H1 (cell line): ENCODE data around the gene GAS7. TPM values are rescaled to one million over a fixed set of nuclear protein-coding genes. Genes with fewer than 3 reads are reported as not detected.
A peak's percentile ranks its signal among the peaks of the same experiment; 100 is the strongest.

Experiments
- CTCF ChIA-PET: fragments of 300-600 bp; sonication (Branson Sonifier 250); formaldehyde crosslinking; loops from one replicate; lab custom pipeline; 2021; ENCODE audit not compliant: partially characterized antibody; lab: Charles Lee
- POLR2A ChIA-PET: fragments of 300-600 bp; sonication (Branson Sonifier 250); formaldehyde crosslinking; loops from one replicate; lab custom pipeline; 2021; ENCODE audit warnings: inconsistent platforms; ENCODE audit not compliant: partially characterized antibody; lab: Charles Lee
- DNase-seq, 2 experiments: peaks; one replicate each; pipeline versions ENCODE4 v3.0.0 to v3.0.0-alpha.2; 2010 to 2022; ENCODE audit warnings: low spot score in 2 of 2, low read depth in 1 of 2, mixed read lengths in 1 of 2
- FAIRE-seq: peaks from 2 replicates; lab custom pipeline; 2011; peaks lifted over from hg19 to GRCh38; lab: Jason Lieb, UNC
- H2AFZ ChIP-seq: 2 replicates; pipeline ENCODE4 v1.8.1; 2012; ENCODE audit warnings: low read length, inconsistent platforms
- H2AK5ac ChIP-seq: 2 replicates; pipeline ENCODE4 v1.6.1; 2013; ENCODE audit warnings: low read depth, low read length
- H2BK120ac ChIP-seq: replicated peaks from 2 replicates; pipeline ENCODE3; 2013; ENCODE audit warnings: low read depth, low read length, inconsistent platforms
- H2BK12ac ChIP-seq: 2 replicates; pipeline ENCODE4 v1.6.1; 2013; ENCODE audit warnings: low read depth, low read length
- H2BK15ac ChIP-seq: 2 replicates; pipeline ENCODE4 v1.6.1; 2013; ENCODE audit warnings: low read length
- H2BK20ac ChIP-seq: 2 replicates; pipeline ENCODE4 v1.6.1; 2013; ENCODE audit warnings: low read length
- H2BK5ac ChIP-seq: 2 replicates; pipeline ENCODE4 v1.6.1; 2013; ENCODE audit warnings: low read depth, low read length
- H3K14ac ChIP-seq: 2 replicates; pipeline ENCODE4 v1.6.1; 2013; ENCODE audit warnings: inconsistent platforms; ENCODE audit not compliant: insufficient read length
- H3K18ac ChIP-seq: 2 replicates; pipeline ENCODE4 v1.6.1; 2013; ENCODE audit warnings: low read length; ENCODE audit errors: extremely low read depth
- H3K23ac ChIP-seq: 2 replicates; pipeline ENCODE4 v1.6.1; 2013; ENCODE audit warnings: inconsistent platforms; ENCODE audit not compliant: insufficient read length
- H3K23me2 ChIP-seq: 2 replicates; pipeline ENCODE4 v1.6.1; 2013; ENCODE audit warnings: low read depth, low read length
- H3K27ac ChIP-seq: 2 replicates; pipeline ENCODE4 v1.6.1; 2011; ENCODE audit warnings: low read depth, low read length, inconsistent platforms
- H3K27me3 ChIP-seq, 4 experiments: replicated peaks in 1 of 4; 1 replicate in 1 of 4; 2 replicates in 3 of 4; pipeline versions ENCODE4 v1.6.1 to v1.8.1; 2011 to 2013; ENCODE audit warnings: low read length in 3 of 4, mild to moderate bottlenecking in 3 of 4, inconsistent platforms in 2 of 4, mixed read lengths in 2 of 4, moderate library complexity in 1 of 4; ENCODE audit not compliant: control insufficient read depth in 3 of 4, insufficient read depth in 3 of 4; ENCODE audit errors: extremely low read depth in 1 of 4
- H3K36me3 ChIP-seq, 4 experiments: 2 replicates each; pipeline versions ENCODE4 v1.6.1 to v1.8.1; 2011 to 2013; ENCODE audit warnings: mild to moderate bottlenecking in 4 of 4, low read length in 3 of 4, moderate library complexity in 2 of 4, control low read depth in 1 of 4, inconsistent platforms in 1 of 4; ENCODE audit not compliant: insufficient read depth in 4 of 4, control insufficient read depth in 2 of 4
- H3K4ac ChIP-seq: replicated peaks from 2 replicates; pipeline ENCODE3; 2013; ENCODE audit warnings: low read length, low read depth, mixed read lengths, inconsistent platforms; ENCODE audit not compliant: insufficient read length
- H3K4me1 ChIP-seq, 4 experiments: replicated peaks in 1 of 4; 1 replicate in 1 of 4; 2 replicates in 3 of 4; pipeline versions ENCODE4 v1.6.1 to v1.8.1; 2011 to 2013; ENCODE audit warnings: low read length in 3 of 4, inconsistent platforms in 2 of 4, mixed read lengths in 1 of 4; ENCODE audit not compliant: insufficient read depth in 4 of 4, control insufficient read depth in 3 of 4
- H3K4me2 ChIP-seq, 2 experiments: 2 replicates each; pipeline versions ENCODE4 v1.6.1 to v1.8.1; 2011 to 2013; ENCODE audit warnings: low read depth in 2 of 2, low read length in 2 of 2, control low read depth in 1 of 2, inconsistent platforms in 1 of 2, mild to moderate bottlenecking in 1 of 2; ENCODE audit not compliant: insufficient read depth in 1 of 2
- H3K4me3 ChIP-seq, 4 experiments: fragments of 200-600, 300-600 bp in 1 of 4; sonication (generic), shearing (Covaris generic), sonication (Bioruptor Twin) in 1 of 4; 2 replicates each; pipeline versions ENCODE4 v1.5.1 to v1.8.1; 2011 to 2016; ENCODE audit warnings: low read length in 4 of 4, low read depth in 3 of 4, control low read depth in 2 of 4, inconsistent platforms in 2 of 4, mild to moderate bottlenecking in 2 of 4, mixed read lengths in 1 of 4, moderate library complexity in 1 of 4; ENCODE audit not compliant: insufficient read depth in 2 of 4; ENCODE audit errors: extremely low read depth in 1 of 4
- H3K56ac ChIP-seq: replicated peaks from 2 replicates; pipeline ENCODE3; 2013; ENCODE audit warnings: low read depth, mild to moderate bottlenecking, mixed read lengths, low read length, inconsistent platforms; ENCODE audit not compliant: insufficient read length
- H3K79me1 ChIP-seq: 2 replicates; pipeline ENCODE4 v1.6.1; 2013; ENCODE audit warnings: low read depth, low read length, control low read depth
- H3K79me2 ChIP-seq, 2 experiments: 2 replicates each; pipeline versions ENCODE4 v1.6.1 to v1.8.1; 2012 to 2013; ENCODE audit warnings: low read length in 2 of 2, mild to moderate bottlenecking in 2 of 2, inconsistent platforms in 1 of 2; ENCODE audit not compliant: insufficient read depth in 2 of 2, control insufficient read depth in 1 of 2
- H3K9ac ChIP-seq, 4 experiments: replicated peaks in 1 of 4; 1 replicate in 1 of 4; 2 replicates in 3 of 4; pipeline versions ENCODE4 v1.6.1 to v1.8.1; 2011 to 2013; ENCODE audit warnings: low read depth in 3 of 4, low read length in 3 of 4, control low read depth in 2 of 4, mild to moderate bottlenecking in 2 of 4, moderate library complexity in 2 of 4, inconsistent platforms in 1 of 4; ENCODE audit errors: extremely low read depth in 1 of 4
- H3K9me3 ChIP-seq, 2 experiments: 2 replicates each; pipeline versions ENCODE4 v1.6.1 to v1.8.1; 2012 to 2013; ENCODE audit warnings: mild to moderate bottlenecking in 2 of 2, moderate library complexity in 2 of 2, control low read depth in 1 of 2, inconsistent platforms in 1 of 2, low read depth in 1 of 2, low read length in 1 of 2, mixed read lengths in 1 of 2; ENCODE audit not compliant: insufficient read depth in 2 of 2
- H4K20me1 ChIP-seq, 2 experiments: replicated peaks in 1 of 2; 2 replicates each; pipeline versions ENCODE3 to v1.8.1; 2011 to 2013; ENCODE audit warnings: inconsistent platforms in 2 of 2, low read length in 2 of 2, mild to moderate bottlenecking in 1 of 2; ENCODE audit not compliant: insufficient read depth in 2 of 2, control insufficient read depth in 1 of 2
- H4K5ac ChIP-seq: 2 replicates; pipeline ENCODE4 v1.6.1; 2013; ENCODE audit warnings: low read length, low read depth, mixed read lengths, inconsistent platforms; ENCODE audit not compliant: insufficient read length
- H4K8ac ChIP-seq: 2 replicates; pipeline ENCODE4 v1.8.0; 2013; ENCODE audit warnings: mild to moderate bottlenecking, moderate library complexity, low read length, inconsistent platforms; ENCODE audit not compliant: insufficient read depth; ENCODE audit errors: extremely low read depth
- H4K91ac ChIP-seq: replicated peaks from 2 replicates; pipeline ENCODE3; 2013; ENCODE audit warnings: low read length, mixed read lengths, inconsistent platforms; ENCODE audit not compliant: insufficient read length
- KDM4A ChIP-seq: IDR thresholded peaks from one replicate; pipeline ENCODE4 v1.7.1; 2012; ENCODE audit warnings: low read depth, mild to moderate bottlenecking, moderate library complexity, low read length, inconsistent platforms; ENCODE audit not compliant: severe bottlenecking
- KDM5A ChIP-seq: fragments of 200-600 bp; IDR thresholded peaks from 2 replicates; pipeline ENCODE4 v1.7.1; 2012; ENCODE audit warnings: mild to moderate bottlenecking, low read length, inconsistent platforms, mixed read lengths
- PHF8 ChIP-seq: fragments of 200-600 bp; sonication (generic); conservative IDR thresholded peaks from 2 replicates; pipeline ENCODE4 v1.7.1; 2012; ENCODE audit warnings: low read depth, mild to moderate bottlenecking, inconsistent platforms, low read length, moderate library complexity
- RFX5 ChIP-seq: IDR thresholded peaks from 2 replicates; pipeline ENCODE4 v1.6.1; 2011; ENCODE audit warnings: low read depth, low read length, improper control_type of control experiment, borderline replicate concordance
- RXRA ChIP-seq: IDR thresholded peaks from 2 replicates; pipeline ENCODE4 v1.6.1; 2011; ENCODE audit warnings: low read depth, mild to moderate bottlenecking, low read length, moderate library complexity; ENCODE audit not compliant: insufficient read depth
- SP1 ChIP-seq: IDR thresholded peaks from 2 replicates; pipeline ENCODE4 v1.6.1; 2011; ENCODE audit warnings: low read depth, low read length
- SP4 ChIP-seq: IDR thresholded peaks from 2 replicates; pipeline ENCODE4 v1.6.1; 2012; ENCODE audit warnings: low read length, inconsistent platforms
- WGBS, 2 experiments: shearing (Covaris generic) in 1 of 2; methylation state at CpG; one replicate each; pipeline versions ENCODE4 v1.1.6 to v1.1.7; 2013 to 2015; ENCODE audit warnings: low lambda C conversion rate in 2 of 2, mixed read lengths in 2 of 2, inconsistent platforms in 1 of 2, low coverage in 1 of 2, missing lambda C conversion rate in 1 of 2; ENCODE audit not compliant: insufficient replicate concordance in 2 of 2, insufficient coverage in 1 of 2, insufficient read length in 1 of 2; ENCODE audit errors: extremely low coverage in 1 of 2, missing lambda C conversion rate in 1 of 2; 5-methylcytosine and 5-hydroxymethylcytosine counted together
- polyA plus RNA-seq, 7 experiments: library from polyadenylated mRNA; depleted of rRNA in 3 of 7; stranded (reverse) in 5 of 7; unstranded in 2 of 7; fragments of >200 nt in 5 of 7; fragments of 200-250 nt in 2 of 7; gene quantifications; 1 replicate in 5 of 7; 2 replicates in 1 of 7; 4 replicates in 1 of 7; pipeline versions ENCODE4 v1.2.1 to v1.2.3, GENCODE V29; 2011 to 2013; ENCODE audit warnings: missing spikeins in 2 of 7, mixed read lengths in 2 of 7
- total RNA-seq: library from RNA; stranded (reverse); fragmentation: NEBNext Ultra II Directional; extraction: Animal tissue kit (Norgen Biotek cat#: 25700); gene quantifications from 2 replicates; pipeline ENCODE4 v1.2.1, GENCODE V29; 2021

The GAS7 gene
- total and polyA plus RNA-seq, 2 of the 8 experiments (the other 6 are each of a cell fraction or from before 2014, with no cell fraction given) = 5.0 to 14.5 TPM

DNA sequence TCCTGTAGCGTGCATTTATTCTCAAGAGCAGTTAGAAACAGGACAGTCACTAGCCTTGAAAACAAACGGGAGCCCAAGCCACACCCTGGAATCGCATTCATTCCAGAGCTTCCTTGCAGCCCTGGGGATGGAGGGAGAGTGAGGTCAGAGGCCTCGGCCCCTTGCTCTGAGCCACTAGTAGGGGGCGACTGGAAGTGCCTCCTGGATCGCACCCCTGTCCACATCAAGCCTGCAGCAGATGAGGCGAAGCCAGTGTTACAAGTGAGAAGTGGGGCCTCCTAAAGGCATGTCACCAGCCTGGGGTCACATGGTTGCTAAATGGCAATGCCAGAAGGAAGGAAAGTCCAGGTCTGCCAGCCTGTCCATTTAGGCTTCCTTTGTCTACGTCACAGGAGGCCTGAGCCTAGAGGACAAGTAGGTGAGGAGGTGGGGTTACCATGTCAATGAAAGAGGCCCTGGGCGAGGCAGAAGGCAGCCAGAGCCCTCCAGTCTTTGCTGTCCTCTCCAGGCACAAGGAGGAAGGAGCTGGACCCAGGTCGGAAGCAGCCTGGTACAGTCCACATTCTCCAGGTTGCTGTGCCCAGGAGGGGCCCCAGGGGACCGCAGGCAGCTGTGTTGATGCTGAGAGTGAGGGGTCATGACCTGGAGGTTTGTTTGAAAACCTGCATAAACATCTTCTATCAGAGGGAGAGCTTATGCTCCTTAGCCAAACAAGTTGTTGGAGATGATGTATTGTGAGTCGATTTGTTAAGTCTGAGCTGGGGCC, 290.3 kb downstream of the GAS7 start:
- Histone ChIP-seq H4K20me1 (no peaks in the 10 kb centered on the region), H4K8ac (no peak overlapping the region), H2BK5ac (no peak overlapping the region), H2BK15ac (no peak overlapping the region), H3K79me1 (no peaks in the 10 kb centered on the region), H3K4me3 (no peak overlapping the region)
- WGBS, 2 experiments = 84% methylated on average over 12 of the region's 12 CpGs; no CpG with 5 or more reads in 1 of the 2 experiments
- POLR2A ChIA-PET = no interaction called here
- TF ChIP-seq PHF8 = no peak
- no peak for TF ChIP-seq KDM4A
- TF ChIP-seq RXRA = 0 out of 2 replicates have a peak, but pooled peaks have one; percentile 43
- no peak for TF ChIP-seq SP4
- TF ChIP-seq KDM5A = no peak
- peak; percentile 87 for TF ChIP-seq SP1
- peak; percentile 43; the same call in 1 of the 2 replicates for TF ChIP-seq RFX5
- TF ChIP-seq, all 59 proteins: peak for 3
- H3K56ac ChIP-seq = no peak overlapping the region
- no peaks in the 10 kb centered on the region; a peak in 1 of 7 replicates for H3K27me3 ChIP-seq
- peaks cover 0 to 4% (median 2%) of the 10 kb centered on the region in 4 experiments; a peak in 3 of 7 replicates for H3K4me1 ChIP-seq
- FAIRE-seq = no peak
- peak overlapping the region; percentile 50; the same call in 1 of the 2 replicates for H2AFZ ChIP-seq
- no peak overlapping the region for H3K23ac ChIP-seq
- no peaks in the 10 kb centered on the region for H3K9me3 ChIP-seq
- H3K18ac ChIP-seq = peak overlapping the region; percentile 1; the same call in 1 of the 2 replicates
- H2BK20ac ChIP-seq = no peak overlapping the region
- H2AK5ac ChIP-seq = no peak overlapping the region
- H3K27ac ChIP-seq = no peak overlapping the region
- H2BK120ac ChIP-seq = no peak overlapping the region
- DNase-seq = no peak
- no peaks in the 10 kb centered on the region for H3K36me3 ChIP-seq
- H3K9ac ChIP-seq = no peak overlapping the region
- CTCF ChIA-PET = interaction anchor here (0.9 to 10.8 kb wide), 9 partner anchors 10 to 129 kb away, joined by 3 to 101 read pairs (median 4); no protein-coding TSS in a partner anchor
- no peak overlapping the region for H3K4ac ChIP-seq
- no peak overlapping the region; a peak in 1 of 4 replicates for H3K4me2 ChIP-seq
- no peak overlapping the region for H3K14ac ChIP-seq
- no peak overlapping the region for H4K5ac ChIP-seq
- no peaks in the 10 kb centered on the region for H3K79me2 ChIP-seq
- no peaks in the 10 kb centered on the region for H3K23me2 ChIP-seq
- H4K91ac ChIP-seq = no peak overlapping the region
- no peak overlapping the region for H2BK12ac ChIP-seq
